Immature natural killer cell (primary cell): ENCODE data around the gene SUSD1. TPM values are rescaled to one million over a fixed set of nuclear protein-coding genes. Genes with fewer than 3 reads are reported as not detected.
A peak's percentile ranks its signal among the peaks of the same experiment; 100 is the strongest.

ENCODE experiments used
- DNase-seq, 3 donors: peaks; one replicate each; pipeline ENCODE4 v3.0.0; 2022; ENCODE audit warnings: mixed read lengths in 1 of 3
- H3K27ac Mint-ChIP-seq, 6 donors: one replicate each; pipeline ENCODE4 v1.8.0; 2020; ENCODE audit warnings: mixed read lengths in 6 of 6, mild to moderate bottlenecking in 5 of 6, inconsistent platforms in 4 of 6, moderate library complexity in 3 of 6
- H3K27me3 Mint-ChIP-seq, 3 donors: one replicate each; pipeline ENCODE4 v1.8.0; 2020 to 2021; ENCODE audit warnings: low read depth in 3 of 3, mild to moderate bottlenecking in 3 of 3, mixed read lengths in 3 of 3, moderate library complexity in 3 of 3, inconsistent platforms in 1 of 3
- H3K36me3 Mint-ChIP-seq, 3 donors: one replicate each; pipeline ENCODE4 v1.8.0; 2020; ENCODE audit warnings: mixed read lengths in 3 of 3, inconsistent platforms in 2 of 3, mild to moderate bottlenecking in 2 of 3
- H3K4me1 Mint-ChIP-seq, 2 donors: one replicate each; pipeline ENCODE4 v1.8.0; 2020; ENCODE audit warnings: inconsistent platforms in 2 of 2, mild to moderate bottlenecking in 2 of 2, mixed read lengths in 2 of 2, moderate library complexity in 1 of 2
- H3K4me3 Mint-ChIP-seq, 5 donors: one replicate each; pipeline ENCODE4 v1.8.0; 2020; ENCODE audit warnings: mild to moderate bottlenecking in 5 of 5, mixed read lengths in 5 of 5, inconsistent platforms in 3 of 5, moderate library complexity in 3 of 5
- H3K9me3 Mint-ChIP-seq, 6 donors: one replicate each; pipeline ENCODE4 v1.8.0; 2020; ENCODE audit warnings: mild to moderate bottlenecking in 6 of 6, mixed read lengths in 6 of 6, inconsistent platforms in 4 of 6, moderate library complexity in 3 of 6
- polyA plus RNA-seq, 3 donors: library from polyadenylated mRNA; unstranded; fragments of 300-500 nt; fragmentation: Illumina TruSeq; gene quantifications; one replicate each; pipeline ENCODE4 v1.2.3, GENCODE V29; 2021

SUSD1 gene
- polyA plus RNA-seq, 3 donors from 2014 or later, result 32.3 to 66.8 (median 42.4) TPM

DNA sequence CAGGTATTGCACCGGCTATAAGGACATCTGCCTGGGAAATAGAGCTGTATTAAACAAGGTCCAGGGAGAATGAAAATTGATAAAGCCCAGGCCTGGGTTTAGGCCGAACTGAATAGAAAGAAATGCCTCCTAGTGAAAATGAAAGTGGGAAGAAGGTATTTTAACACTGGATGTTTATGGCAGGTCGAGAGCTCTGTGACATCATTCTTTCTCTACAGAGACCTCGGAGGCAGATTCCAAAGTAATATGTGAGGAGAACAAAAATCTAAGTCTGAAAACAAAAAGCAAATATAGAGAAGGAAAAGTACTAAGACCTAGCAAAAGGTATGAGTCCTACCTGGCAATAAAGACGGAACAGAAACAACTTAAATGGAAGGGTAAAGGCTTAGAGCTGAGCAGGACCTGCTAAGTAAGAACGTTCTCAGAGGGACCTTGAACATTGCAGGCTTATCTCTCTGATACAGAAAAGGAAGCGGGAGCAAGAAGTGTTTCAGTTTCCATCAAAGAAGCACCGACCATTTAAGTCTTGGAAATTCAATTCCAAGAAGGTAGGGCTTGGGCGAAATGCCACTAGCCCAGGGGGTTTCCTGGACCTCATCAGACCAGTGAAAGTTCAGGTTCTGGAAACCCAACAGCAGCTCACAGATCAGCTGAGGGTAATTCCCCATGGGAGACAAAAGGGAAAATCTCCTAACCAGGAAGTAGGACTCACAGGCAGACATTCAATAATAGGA, 80.0 kb downstream of the SUSD1 start:
- H3K27me3 Mint-ChIP-seq, result no peaks in the 10 kb centered on the region
- H3K36me3 Mint-ChIP-seq, result peaks cover 4 to 37% (median 9%) of the 10 kb centered on the region in 3 donors
- peaks cover 22 to 30% of the 10 kb centered on the region in 2 donors for H3K4me1 Mint-ChIP-seq
- H3K4me3 Mint-ChIP-seq, result peak overlapping the region in 2 of 5 donors; percentile 12 to 49
- DNase-seq, result no peak
- no peaks in the 10 kb centered on the region for H3K9me3 Mint-ChIP-seq
- peak overlapping the region; percentile 27 to 89 (median 63) for H3K27ac Mint-ChIP-seq

DNA sequence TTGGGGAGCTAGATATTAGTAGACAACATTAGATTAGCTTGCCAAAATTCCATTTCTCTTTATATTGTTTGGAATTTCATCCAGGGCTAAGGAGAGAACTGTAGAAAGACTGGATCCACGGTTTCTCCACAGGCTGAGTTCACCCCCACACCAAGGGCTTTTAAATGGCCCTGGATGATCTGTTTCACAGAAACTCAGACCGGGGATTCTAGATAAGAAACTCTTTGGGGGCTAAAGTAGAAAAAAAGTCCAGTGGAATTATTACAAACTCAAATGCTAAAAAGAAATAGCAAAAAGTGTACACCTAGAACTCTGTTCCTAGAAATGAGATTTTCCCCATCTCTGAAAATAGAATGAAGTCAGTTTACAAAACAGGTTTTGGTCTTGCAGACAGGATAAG, 80.9 kb downstream of the SUSD1 start:
- no peak for DNase-seq
- peaks cover 22 to 30% of the 10 kb centered on the region in 2 donors for H3K4me1 Mint-ChIP-seq
- no peaks in the 10 kb centered on the region for H3K9me3 Mint-ChIP-seq
- peak overlapping the region; percentile 61 to 89 (median 77) for H3K27ac Mint-ChIP-seq
- H3K4me3 Mint-ChIP-seq, result peak overlapping the region in 3 of 5 donors; percentile 8 to 80 (median 18)
- no peaks in the 10 kb centered on the region for H3K27me3 Mint-ChIP-seq
- H3K36me3 Mint-ChIP-seq, result peaks cover 5 to 37% (median 9%) of the 10 kb centered on the region in 3 donors

GRCh38 chr9:112093870-112094216, 81.3 kb downstream of the SUSD1 start:
- H3K9me3 Mint-ChIP-seq, result no peaks in the 10 kb centered on the region
- peak overlapping the region; percentile 61 to 89 (median 77) for H3K27ac Mint-ChIP-seq
- peaks cover 22 to 30% of the 10 kb centered on the region in 2 donors for H3K4me1 Mint-ChIP-seq
- no peaks in the 10 kb centered on the region for H3K27me3 Mint-ChIP-seq
- H3K36me3 Mint-ChIP-seq, result peaks cover 9 to 40% (median 9%) of the 10 kb centered on the region in 3 donors
- peak overlapping the region; percentile 7 to 80 (median 62) for H3K4me3 Mint-ChIP-seq
- DNase-seq, result no peak

GRCh38 chr9:112093147-112093869, 81.8 kb downstream of the SUSD1 start:
- H3K4me1 Mint-ChIP-seq, result peaks cover 22 to 30% of the 10 kb centered on the region in 2 donors
- peak overlapping the region; percentile 61 to 89 (median 77) for H3K27ac Mint-ChIP-seq
- peaks cover 9 to 41% (median 10%) of the 10 kb centered on the region in 3 donors for H3K36me3 Mint-ChIP-seq
- H3K4me3 Mint-ChIP-seq, result peak overlapping the region in 4 of 5 donors; percentile 7 to 80 (median 65)
- H3K9me3 Mint-ChIP-seq, result no peaks in the 10 kb centered on the region
- no peaks in the 10 kb centered on the region for H3K27me3 Mint-ChIP-seq
- no peak for DNase-seq

GRCh38 chr9:112091810-112092209, 83.3 kb downstream of the SUSD1 start:
- H3K9me3 Mint-ChIP-seq, result no peaks in the 10 kb centered on the region
- peak overlapping the region in 2 of 6 donors; percentile 33 to 39 for H3K27ac Mint-ChIP-seq
- peaks cover 16 to 42% (median 21%) of the 10 kb centered on the region in 3 donors for H3K36me3 Mint-ChIP-seq
- no peaks in the 10 kb centered on the region for H3K27me3 Mint-ChIP-seq
- H3K4me1 Mint-ChIP-seq, result peaks cover 19 to 24% of the 10 kb centered on the region in 2 donors
- no peak for DNase-seq
- no peak overlapping the region for H3K4me3 Mint-ChIP-seq

- Mint-ChIP-seq H3K27me3 (no peaks in the 10 kb centered on the region), H3K4me1 (peaks cover 2 to 6% of the 10 kb centered on the region in 2 donors), H3K27ac (peak overlapping the region in 4 of 6 donors; percentile 9 to 89 (median 60)), H3K4me3 (no peak overlapping the region), H3K36me3 (peaks cover 17 to 26% (median 23%) of the 10 kb centered on the region in 3 donors), H3K9me3 (no peaks in the 10 kb centered on the region)
- DNase-seq, result no peak
Measured at GRCh38 chr9:112087506-112087905, 87.6 kb downstream of the SUSD1 start.

DNA sequence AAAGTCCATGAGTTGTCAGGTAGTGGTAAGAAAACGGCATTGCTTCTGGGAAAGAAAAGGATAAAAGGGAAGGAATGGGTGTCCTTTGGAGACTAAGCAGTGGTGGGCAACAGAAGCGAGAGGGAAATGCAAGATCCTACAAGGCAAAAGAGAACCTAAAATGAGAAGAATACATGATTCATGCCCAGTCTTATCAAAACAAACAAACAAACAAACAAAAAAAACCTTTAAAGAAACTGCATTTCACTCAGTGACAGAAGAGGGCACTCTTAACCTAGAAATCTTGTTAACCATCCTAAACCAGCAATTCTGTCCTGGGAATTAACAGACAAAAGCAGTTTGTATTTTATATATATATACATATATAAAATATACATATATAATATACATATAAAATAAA, 88.5 kb downstream of the SUSD1 start:
- H3K4me3 Mint-ChIP-seq, result no peak overlapping the region
- no peaks in the 10 kb centered on the region for H3K9me3 Mint-ChIP-seq
- peaks cover 17 to 29% (median 26%) of the 10 kb centered on the region in 3 donors for H3K36me3 Mint-ChIP-seq
- no peak for DNase-seq
- H3K27me3 Mint-ChIP-seq, result no peaks in the 10 kb centered on the region
- peaks cover 2 to 15% of the 10 kb centered on the region in 2 donors for H3K4me1 Mint-ChIP-seq
- peak overlapping the region in 3 of 6 donors; percentile 8 to 59 (median 24) for H3K27ac Mint-ChIP-seq

DNA sequence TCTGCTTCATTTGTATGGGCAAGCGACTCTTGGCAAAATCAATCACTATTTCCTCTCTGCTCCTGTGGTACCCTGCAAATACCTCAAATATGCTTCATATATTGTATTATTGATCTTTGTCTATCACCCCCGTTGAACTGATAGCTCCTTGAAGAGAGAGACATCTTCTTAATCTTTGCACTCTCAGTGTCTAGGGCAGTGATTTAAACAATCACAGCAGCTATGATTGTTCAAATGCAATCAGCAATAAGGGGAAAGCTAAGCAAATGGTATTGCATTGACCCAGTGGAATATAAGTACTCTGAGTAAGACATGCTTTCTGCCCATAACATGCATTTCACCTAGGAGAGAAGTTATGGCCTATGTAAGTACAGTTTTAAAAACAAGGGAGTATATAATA, 90.2 kb downstream of the SUSD1 start:
- H3K36me3 Mint-ChIP-seq, result peaks cover 24 to 39% (median 32%) of the 10 kb centered on the region in 3 donors
- peaks cover 2 to 15% of the 10 kb centered on the region in 2 donors for H3K4me1 Mint-ChIP-seq
- no peaks in the 10 kb centered on the region for H3K9me3 Mint-ChIP-seq
- no peaks in the 10 kb centered on the region for H3K27me3 Mint-ChIP-seq
- H3K4me3 Mint-ChIP-seq, result no peak overlapping the region
- no peak overlapping the region for H3K27ac Mint-ChIP-seq
- no peak for DNase-seq

DNA sequence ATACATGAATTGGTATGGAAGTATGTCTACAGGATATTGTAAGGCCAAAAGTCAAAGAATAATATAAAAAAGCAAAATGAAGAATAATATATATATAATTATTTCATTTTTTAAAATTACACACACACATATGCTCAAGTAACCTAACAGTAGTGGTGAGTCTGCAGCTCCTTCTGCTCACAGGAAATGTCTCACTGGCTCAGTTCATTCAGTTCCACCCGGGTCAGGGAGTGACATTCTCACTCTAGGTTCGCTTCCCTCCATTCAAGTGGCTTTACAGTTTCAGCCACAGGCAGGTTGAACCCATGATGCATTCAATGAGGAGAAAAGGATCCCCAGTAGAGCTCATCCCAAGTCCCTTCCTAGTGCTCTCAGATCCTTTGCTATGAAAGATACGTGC, 90.8 kb downstream of the SUSD1 start:
- no peaks in the 10 kb centered on the region for H3K9me3 Mint-ChIP-seq
- H3K4me3 Mint-ChIP-seq, result no peak overlapping the region
- H3K36me3 Mint-ChIP-seq, result peaks cover 26 to 39% (median 36%) of the 10 kb centered on the region in 3 donors
- no peak for DNase-seq
- H3K27me3 Mint-ChIP-seq, result no peaks in the 10 kb centered on the region
- H3K4me1 Mint-ChIP-seq, result peaks cover 2 to 15% of the 10 kb centered on the region in 2 donors
- H3K27ac Mint-ChIP-seq, result no peak overlapping the region

GRCh38 chr9:112081918-112082729, 93.0 kb downstream of the SUSD1 start:
- peaks cover 16 to 33% (median 33%) of the 10 kb centered on the region in 3 donors for H3K36me3 Mint-ChIP-seq
- no peak for DNase-seq
- H3K9me3 Mint-ChIP-seq, result no peaks in the 10 kb centered on the region
- H3K27ac Mint-ChIP-seq, result no peak overlapping the region
- H3K4me1 Mint-ChIP-seq, result peaks cover 2 to 16% of the 10 kb centered on the region in 2 donors
- no peak overlapping the region for H3K4me3 Mint-ChIP-seq
- no peaks in the 10 kb centered on the region for H3K27me3 Mint-ChIP-seq

DNA sequence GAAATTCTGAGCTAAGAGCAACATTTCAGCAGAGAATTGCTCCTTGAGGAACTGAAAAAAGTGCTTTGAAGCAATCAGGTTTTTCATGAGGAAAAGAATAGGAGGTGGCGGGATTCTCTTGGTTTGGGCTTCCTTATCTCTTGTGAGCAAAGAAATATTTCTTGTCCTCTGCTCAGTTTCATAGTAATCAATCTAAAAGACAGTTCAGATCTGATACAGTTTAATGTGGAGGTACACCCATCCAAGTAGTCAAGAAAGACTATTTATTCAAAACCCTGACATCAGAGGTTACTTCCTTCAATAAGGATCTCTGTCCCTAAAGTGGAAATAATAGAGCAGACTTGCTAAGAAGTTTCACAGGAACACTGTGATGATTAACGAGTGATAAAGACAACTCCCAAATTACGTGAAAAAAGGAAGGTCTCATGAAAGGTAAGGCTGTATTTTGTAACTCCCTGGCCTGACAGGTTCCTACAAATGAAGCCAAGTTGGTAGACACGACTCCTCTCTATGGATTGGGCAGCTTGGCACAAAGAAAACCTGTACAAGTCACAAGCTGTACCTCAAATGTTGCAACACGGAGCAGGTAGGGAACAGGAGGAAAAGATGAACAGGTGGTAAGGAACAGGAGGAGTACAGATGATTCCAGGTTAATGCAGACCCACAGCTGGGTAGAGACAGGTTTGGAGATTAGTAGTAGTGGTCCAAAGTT, 94.1 kb downstream of the SUSD1 start:
- H3K9me3 Mint-ChIP-seq, result no peaks in the 10 kb centered on the region
- peaks cover 0 to 1% (median 0%) of the 10 kb centered on the region in 3 donors for H3K27me3 Mint-ChIP-seq
- no peak for DNase-seq
- H3K36me3 Mint-ChIP-seq, result peaks cover 23 to 41% (median 37%) of the 10 kb centered on the region in 3 donors
- H3K4me1 Mint-ChIP-seq, result peaks cover 14 to 22% of the 10 kb centered on the region in 2 donors
- peak overlapping the region in 2 of 6 donors; percentile 13 to 43 for H3K27ac Mint-ChIP-seq
- H3K4me3 Mint-ChIP-seq, result no peak overlapping the region

- Mint-ChIP-seq H3K27me3 (peaks cover 0 to 1% (median 0%) of the 10 kb centered on the region in 3 donors), H3K4me1 (peaks cover 24 to 44% of the 10 kb centered on the region in 2 donors), H3K27ac (no peak overlapping the region), H3K36me3 (peaks cover 29 to 44% (median 33%) of the 10 kb centered on the region in 3 donors), H3K9me3 (no peaks in the 10 kb centered on the region), H3K4me3 (no peak overlapping the region)
- no peak for DNase-seq
Measured at GRCh38 chr9:112078432-112078831, 96.7 kb downstream of the SUSD1 start.

DNA sequence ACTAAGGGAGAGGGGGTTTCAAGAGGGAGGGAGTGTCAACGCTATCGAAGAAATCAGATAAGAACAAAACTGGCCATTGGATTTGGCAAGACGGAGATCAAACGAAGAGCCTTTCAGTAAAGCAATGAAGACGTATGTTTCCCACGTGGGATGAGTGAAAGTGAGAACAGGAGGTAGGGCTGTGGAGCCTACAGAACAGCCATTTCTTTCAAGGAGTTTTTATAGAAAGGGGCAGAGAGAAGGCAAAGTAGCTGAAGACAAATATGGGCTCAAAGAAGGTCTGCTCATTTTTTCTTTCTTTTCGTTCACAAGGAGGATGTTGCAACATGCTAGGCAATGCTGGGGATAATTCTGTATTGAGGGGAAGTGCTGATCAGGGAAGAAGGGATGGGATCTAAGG, 98.3 kb downstream of the SUSD1 start:
- no peak overlapping the region for H3K4me3 Mint-ChIP-seq

More for the DNA sequence above, 98.3 kb downstream of the SUSD1 start:
- peaks cover 0 to 1% (median 0%) of the 10 kb centered on the region in 3 donors for H3K27me3 Mint-ChIP-seq
- no peak for DNase-seq
- peaks cover 27 to 37% of the 10 kb centered on the region in 2 donors for H3K4me1 Mint-ChIP-seq
- no peaks in the 10 kb centered on the region for H3K9me3 Mint-ChIP-seq
- peak overlapping the region in 5 of 6 donors; percentile 1 to 51 (median 16) for H3K27ac Mint-ChIP-seq
- H3K36me3 Mint-ChIP-seq, result peaks cover 23 to 42% (median 34%) of the 10 kb centered on the region in 3 donors
